Measurements from ENCODE around the gene SYT9. TPM values are rescaled to one million over a fixed set of nuclear protein-coding genes. Genes with fewer than 3 reads are reported as not detected.

SYT9 gene
- total and polyA plus RNA-seq, 10 of the 15 experiments (the other 5 are each of a cell fraction or from before 2014, with no cell fraction given): 0.03 TPM; not detected in 9

- no peak for TF ChIP-seq SMAD5 (IDR thresholded peaks at IDR 0.05; ENCODE audit: low read depth)
- TF ChIP-seq ATF7 (IDR thresholded peaks at IDR 0.05; ENCODE audit: low read depth): no peak
- no peak for TF ChIP-seq KLF5 (IDR thresholded peaks at IDR 0.05; ENCODE audit: partially characterized antibody)
Observed at GRCh38 chr11:7381937-7382336, 130.2 kb downstream of the SYT9 start (continued).

GRCh38 chr11:7383406-7383805, 131.7 kb downstream of the SYT9 start:
- Histone ChIP-seq H2AFZ (ENCODE audit: control insufficient read depth, low read depth, low read length) (no peak overlapping the region), H3K9me3 (replicated peaks; ENCODE audit: control insufficient read depth, insufficient read depth, low read length) (no peaks in the 10 kb centered on the region), H3K4me1 (ENCODE audit: control insufficient read depth, insufficient read depth, low read length) (no peaks in the 10 kb centered on the region; the same call in 1 of the 2 replicates), H3K27me3 (replicated peaks in 1 of 2; ENCODE audit: control insufficient read depth in 2 of 2, insufficient read depth in 2 of 2, low read length in 1 of 2) (no peaks in the 10 kb centered on the region), H3K79me2 (ENCODE audit: control insufficient read depth, insufficient read depth, low read length) (no peaks in the 10 kb centered on the region), H3K27ac (ENCODE audit: control insufficient read depth, insufficient read depth) (no peak overlapping the region), H3K4me3 (no peak overlapping the region), H3K36me3 (ENCODE audit: control insufficient read depth in 2 of 2, insufficient read depth in 2 of 2, low read length in 1 of 2) (no peaks in the 10 kb centered on the region), H4K20me1 (ENCODE audit: control insufficient read depth, insufficient read depth) (no peaks in the 10 kb centered on the region), H3K4me2 (ENCODE audit: control insufficient read depth, insufficient read depth) (no peak overlapping the region), H3K9ac (ENCODE audit: control insufficient read depth, insufficient read depth, low read length) (no peak overlapping the region)
- ChIA-PET SMC1A (ENCODE audit: uncharacterized antibody, unreplicated experiment) (interaction anchor here (0.5 to 0.8 kb wide), 3 partner anchors 17 to 177 kb away, joined by 3 to 4 read pairs (median 3); no protein-coding TSS in a partner anchor), POLR2A (interaction anchor here (0.6 to 0.7 kb wide), 3 partner anchors 15 to 789 kb away, joined by 3 to 4 read pairs (median 3); no protein-coding TSS in a partner anchor), CTCF (interaction anchor here (0.6 to 2.2 kb wide), 2 partner anchors 59 to 325 kb away, joined by 3 to 5 read pairs; no protein-coding TSS in a partner anchor), RAD21 (ENCODE audit: unreplicated experiment) (interaction anchor here (0.7 to 1.2 kb wide), 2 partner anchors 63 to 304 kb away, joined by 3 to 4 read pairs; no protein-coding TSS in a partner anchor)
- intact Hi-C loops (cut with micrococcal nuclease; ENCODE audit: unreplicated experiment): no loop called here
- TF ChIP-seq CREB1 (IDR thresholded peaks at IDR 0.05; ENCODE audit: low read depth) (peak; percentile 71; the same call in 1 of the 2 replicates), CREM (IDR thresholded peaks at IDR 0.05; ENCODE audit: low read depth) (peak; percentile 54), KLF5 (IDR thresholded peaks at IDR 0.05; ENCODE audit: partially characterized antibody) (no peak), MTA2 (IDR thresholded peaks at IDR 0.05; ENCODE audit: low read depth) (peak; percentile 33; the same call in 1 of the 2 replicates), BCL11A (IDR thresholded peaks at IDR 0.05; ENCODE audit: low read depth, low read length) (0 out of 2 replicates have a peak, but pooled peaks have one; percentile 8), PKNOX1 (IDR thresholded peaks at IDR 0.05) (no peak), ATF7 (IDR thresholded peaks at IDR 0.05; ENCODE audit: low read depth) (peak; percentile 78; the same call in 1 of the 2 replicates), IKZF1 (conservative IDR thresholded peaks at IDR 0.05) (peak; percentile 18; the same call in 1 of the 2 replicates), ZNF687 (IDR thresholded peaks at IDR 0.05) (no peak)
- no TSS peak for BruUV-seq (replicated peaks)
- 2% methylated on average over 4 of the region's 4 CpGs for whole genome bisulfite sequencing (ENCODE audit: insufficient coverage, insufficient replicate concordance, low lambda C conversion rate, missing lambda C conversion rate)
- FAIRE-seq (no peak), ATAC-seq (peak; percentile 87), DNase-seq (ENCODE audit: low read depth, low spot score) (no peak)
- in situ Hi-C loops (cut with MboI): no loop called here

Measured in GM12878 (cell line).